ENCODE measurements around the gene DHX15.
A peak's percentile ranks its signal among the peaks of the same experiment; 100 is the strongest.
"Not testable (repeated sequence)": the region's sequence is repeated elsewhere in the genome, so short reads cannot be mapped to it uniquely, and the experiment has no call there.

Gene DHX15

GRCh38 chr4:24544208-24544988, 40.0 kb downstream of the DHX15 start:
- no peak for DNase-seq

DNA sequence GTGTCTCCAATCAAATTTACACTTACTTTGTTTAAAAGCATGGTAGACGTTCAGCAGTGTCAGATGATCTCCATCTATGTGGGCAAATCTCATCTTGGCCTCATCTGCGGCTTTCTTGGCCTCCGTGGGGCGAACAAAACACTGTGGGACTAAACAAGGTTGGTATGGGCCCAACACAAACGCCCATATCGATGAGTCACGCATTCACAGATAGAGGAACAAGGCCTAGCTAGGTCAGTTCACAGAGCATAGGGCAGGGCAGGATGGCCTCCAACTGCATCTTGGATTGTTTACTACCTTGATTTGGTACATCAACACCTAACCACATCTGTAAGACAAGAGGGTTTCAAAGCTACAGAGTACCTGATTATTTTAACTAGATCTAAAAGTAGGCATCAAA, 47.3 kb downstream of the DHX15 start:
- DNase-seq: no peak

GRCh38 chr4:24535399-24535798, 49.0 kb downstream of the DHX15 start:
- no peak for DNase-seq

GRCh38 chr4:24533364-24533763, 51.0 kb downstream of the DHX15 start:
- no peak for DNase-seq

- no peak for DNase-seq
Observed at GRCh38 chr4:24529555-24529954, 54.8 kb downstream of the DHX15 start.

DNA sequence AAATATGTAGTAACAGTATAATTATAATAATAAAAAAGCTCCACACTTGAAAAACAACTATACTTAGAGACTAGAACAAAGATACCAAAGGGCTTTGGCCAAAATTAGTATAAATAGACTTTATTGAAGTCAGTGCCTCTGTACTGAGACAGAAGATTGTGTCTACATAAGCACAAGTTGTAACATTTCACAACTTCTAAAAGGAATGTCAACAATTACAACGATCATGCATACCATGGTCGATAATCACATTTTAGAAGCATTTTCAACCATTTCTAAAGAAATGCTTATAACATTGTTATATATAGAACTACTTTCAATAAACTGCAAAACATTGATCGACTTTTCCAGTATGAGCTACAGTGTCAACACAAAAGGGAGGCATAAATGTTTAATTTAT, 57.0 kb downstream of the DHX15 start:
- no peak for DNase-seq

DNA sequence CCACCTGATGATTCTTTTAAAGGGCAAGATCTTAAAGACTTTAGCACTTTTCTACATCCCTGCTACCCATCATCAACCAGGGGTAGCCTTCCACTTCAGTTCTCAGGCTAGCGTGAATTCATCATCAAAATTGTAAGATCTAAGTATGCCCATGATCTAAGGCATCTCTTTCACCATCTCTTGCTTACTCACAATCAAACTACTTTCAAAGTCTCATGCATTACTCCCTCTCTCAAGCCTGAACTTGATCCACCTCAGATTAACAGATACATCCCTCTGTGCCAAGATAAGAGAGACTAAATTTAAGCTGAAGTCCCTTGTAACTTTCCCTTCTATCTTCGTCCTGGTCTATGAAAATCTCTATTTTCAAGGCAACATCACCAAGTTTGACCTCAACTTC, 62.8 kb downstream of the DHX15 start:
- no peak for DNase-seq

GRCh38 chr4:24519649-24520048, 64.7 kb downstream of the DHX15 start:
- no peak for DNase-seq

DNA sequence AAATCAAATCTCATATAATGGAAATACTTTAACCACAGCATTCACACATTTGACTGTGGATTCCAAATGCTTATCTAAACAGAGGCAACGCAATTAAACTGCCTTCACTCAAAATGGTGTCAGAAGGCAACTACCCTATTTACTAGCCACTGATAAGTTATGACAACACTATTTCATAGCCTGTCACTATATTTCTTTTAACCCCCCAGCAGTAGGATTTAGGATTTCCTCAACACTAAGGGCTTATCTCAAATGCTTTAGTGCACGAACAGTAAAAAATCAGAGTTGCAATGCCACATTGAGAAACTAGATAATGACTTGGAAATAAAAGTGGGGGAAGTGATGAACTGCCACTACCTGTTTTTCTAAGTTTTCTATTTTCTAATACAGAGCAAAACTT, 66.7 kb downstream of the DHX15 start:
- no peak for DNase-seq

DNA sequence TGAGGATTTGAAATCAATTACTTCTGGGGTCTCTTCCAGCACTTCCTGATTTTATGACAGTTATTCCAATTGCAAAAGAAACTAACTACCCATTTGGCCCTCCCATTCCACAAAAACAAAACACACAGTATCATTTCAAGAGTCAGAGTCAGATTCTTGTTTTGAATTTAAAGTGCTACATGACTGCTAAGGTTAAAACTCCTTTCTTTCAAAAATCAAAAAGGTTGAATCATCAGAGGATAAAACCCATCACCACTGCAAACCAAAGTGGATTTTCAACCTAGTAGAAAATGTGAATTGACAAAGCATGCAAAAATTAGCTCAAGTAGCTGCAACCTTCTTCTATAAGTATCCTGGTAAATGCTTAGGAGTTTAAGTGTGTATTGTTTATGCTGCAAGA, 67.4 kb downstream of the DHX15 start:
- no peak for DNase-seq

GRCh38 chr4:24515698-24516097, 68.7 kb downstream of the DHX15 start:
- no peak for DNase-seq

DNA sequence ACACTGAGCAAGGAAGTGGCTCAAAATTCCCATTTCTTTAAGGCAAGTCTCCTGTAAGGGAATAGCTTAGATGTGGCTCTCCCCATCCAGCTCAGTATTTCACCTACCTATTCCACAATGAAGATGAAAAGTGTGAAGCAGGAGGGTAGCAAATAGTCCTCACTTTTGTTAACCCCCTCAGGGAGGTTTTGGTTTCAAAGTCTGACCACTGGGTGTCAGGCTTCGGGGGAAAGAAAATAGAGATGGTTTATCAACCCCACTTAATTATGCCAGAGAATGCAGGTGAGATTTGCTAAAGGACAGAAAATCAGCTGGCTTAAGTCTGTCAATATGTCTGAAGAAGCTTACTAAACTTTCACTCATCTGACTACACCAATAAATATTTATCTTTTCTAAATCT, 69.5 kb downstream of the DHX15 start:
- no peak for DNase-seq

DNA sequence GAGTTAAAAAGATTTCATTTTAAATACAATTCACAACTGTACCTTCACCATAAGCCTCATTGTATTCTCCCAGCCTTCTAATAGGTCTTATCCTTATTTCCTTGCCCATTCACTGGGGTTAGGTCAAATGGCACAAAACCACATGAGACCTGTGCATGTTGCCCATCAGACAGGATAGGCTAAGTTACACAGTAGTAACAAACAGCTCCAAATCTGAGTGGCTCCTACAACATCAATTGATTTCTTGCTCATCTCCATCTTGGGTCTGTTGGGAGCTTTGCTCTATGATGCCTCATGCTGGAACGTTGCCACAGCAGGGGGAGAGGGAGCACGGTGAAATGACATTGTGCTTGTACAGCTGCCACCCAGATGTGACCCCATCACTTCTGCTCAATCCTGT, 70.6 kb downstream of the DHX15 start:
- no peak for DNase-seq

GRCh38 chr4:24511371-24512063, 72.8 kb downstream of the DHX15 start:
- no peak for DNase-seq

- DNase-seq: no peak
Observed at GRCh38 chr4:24510091-24510490, 74.3 kb downstream of the DHX15 start.

DNA sequence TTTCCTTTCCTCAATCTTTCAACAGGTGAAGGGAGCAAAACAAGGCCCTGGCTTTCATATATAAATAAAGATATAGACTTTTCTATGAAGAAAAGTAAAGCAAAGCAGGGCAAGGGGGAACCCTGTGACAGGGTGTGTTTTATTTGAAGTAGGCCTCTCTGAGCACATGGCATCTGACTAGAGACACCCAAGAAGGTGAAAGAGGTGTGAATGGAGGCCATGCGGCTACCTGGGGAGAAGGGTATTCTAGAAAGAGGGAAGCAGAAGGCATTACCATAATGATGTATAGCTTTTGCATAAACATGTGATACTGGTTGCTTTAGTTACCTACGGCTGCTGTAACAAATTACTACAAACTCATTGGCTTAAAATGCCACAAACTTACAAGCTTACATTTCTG, 75.8 kb downstream of the DHX15 start:
- no peak for DNase-seq

- no peak for DNase-seq
Observed at GRCh38 chr4:24507439-24507838, 76.9 kb downstream of the DHX15 start.

GRCh38 chr4:24503090-24503489, 81.3 kb downstream of the DHX15 start:
- not testable (repeated sequence) for DNase-seq

DNA sequence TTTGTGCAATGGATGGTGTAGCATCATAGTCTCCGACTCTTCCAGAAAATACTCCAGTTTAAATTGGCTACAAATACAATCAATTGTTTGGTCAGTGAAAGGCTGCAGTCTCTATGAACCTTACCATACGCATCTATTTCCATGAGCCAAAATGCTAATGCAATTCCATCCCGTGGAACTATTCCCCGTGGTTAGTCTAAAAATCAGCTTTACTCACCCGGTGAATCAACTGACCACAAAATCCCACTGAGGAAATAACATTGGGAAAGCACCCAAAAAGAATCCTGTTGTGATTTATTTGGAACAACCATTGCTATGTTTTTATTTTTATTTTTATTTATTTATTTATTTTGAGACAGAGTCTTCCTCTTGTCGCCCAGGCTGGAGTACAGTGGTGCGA, 87.1 kb downstream of the DHX15 start:
- no peak for DNase-seq

GRCh38 chr4:24496597-24496996, 87.8 kb downstream of the DHX15 start:
- no peak for DNase-seq

DNA sequence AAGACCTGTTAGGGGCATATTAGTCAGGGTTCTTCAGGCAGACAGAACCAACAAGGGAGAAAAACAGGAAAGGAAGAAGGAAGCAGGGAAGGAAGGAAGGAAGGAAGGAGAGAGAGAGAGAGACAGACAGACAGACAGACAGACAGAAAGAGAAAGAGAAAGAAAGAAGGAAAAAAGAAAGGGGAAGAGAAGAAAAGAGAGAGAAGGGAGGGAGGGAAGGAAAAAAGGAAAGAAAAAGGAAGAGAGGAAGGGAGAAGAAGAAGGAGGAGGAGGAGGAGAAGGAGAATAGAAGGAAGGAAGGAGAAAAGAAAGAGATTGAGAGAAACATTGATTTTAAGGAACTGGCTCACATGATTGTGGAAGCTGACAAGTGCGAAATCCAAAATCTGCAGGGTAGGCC, 89.0 kb downstream of the DHX15 start:
- DNase-seq: no peak

DNA sequence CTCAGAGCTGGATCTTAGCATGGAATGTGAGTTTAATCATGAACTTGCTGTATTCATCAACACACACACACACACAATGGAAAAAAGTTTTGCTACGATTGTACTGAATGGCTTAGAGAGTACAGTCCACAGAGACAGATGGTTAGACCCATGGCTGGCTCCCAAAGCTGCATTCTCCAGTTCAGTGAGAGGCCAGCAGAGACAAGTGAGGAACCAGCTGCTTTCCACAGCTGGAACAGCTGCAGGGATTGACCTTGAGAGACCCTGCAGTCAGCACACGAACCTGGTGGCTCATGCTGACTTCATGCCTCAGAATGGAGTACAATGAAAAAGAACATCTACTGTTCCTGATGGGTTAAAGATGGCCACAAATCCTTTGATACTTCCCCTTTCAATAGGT, 94.5 kb downstream of the DHX15 start:
- no peak for DNase-seq

- DNase-seq: peak; percentile 16
Observed at GRCh38 chr4:24488399-24489164, 95.8 kb downstream of the DHX15 start.

DNA sequence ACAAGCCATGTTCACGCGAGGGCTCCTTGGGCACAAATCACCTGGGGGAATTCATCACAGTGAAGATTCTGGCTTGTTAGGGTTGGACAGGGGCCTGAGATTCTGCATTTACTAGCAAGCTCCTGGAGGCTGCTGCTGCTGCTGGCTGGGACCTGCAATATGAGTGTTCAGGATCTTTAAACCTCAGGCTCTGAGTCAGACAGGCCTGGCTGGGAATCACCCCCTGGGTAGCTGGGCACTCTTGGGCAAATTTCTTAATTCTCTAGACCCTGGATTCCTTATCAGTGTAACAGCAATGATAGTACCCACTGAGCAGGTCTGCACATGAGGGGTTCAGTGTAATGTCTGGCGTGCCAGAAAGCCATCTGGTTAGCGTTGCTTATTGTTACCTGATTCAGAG, 101.5 kb downstream of the DHX15 start:
- DNase-seq: no peak
